VCaP (cell line): Measurements from ENCODE around the gene CAB39L.

Experiments used
- H3K27ac ChIP-seq: fragments of 450-650 bp; 2 replicates; pipeline ENCODE4 v1.5.1; 2017
- TF ChIP-seq, protein P1 (sequence below): fragments of 450-650 bp; conservative IDR thresholded peaks from 2 replicates; pipeline ENCODE4 v1.5.1; 2017; ENCODE audit warnings: mild to moderate bottlenecking, moderate library complexity

The CAB39L gene

DNA sequence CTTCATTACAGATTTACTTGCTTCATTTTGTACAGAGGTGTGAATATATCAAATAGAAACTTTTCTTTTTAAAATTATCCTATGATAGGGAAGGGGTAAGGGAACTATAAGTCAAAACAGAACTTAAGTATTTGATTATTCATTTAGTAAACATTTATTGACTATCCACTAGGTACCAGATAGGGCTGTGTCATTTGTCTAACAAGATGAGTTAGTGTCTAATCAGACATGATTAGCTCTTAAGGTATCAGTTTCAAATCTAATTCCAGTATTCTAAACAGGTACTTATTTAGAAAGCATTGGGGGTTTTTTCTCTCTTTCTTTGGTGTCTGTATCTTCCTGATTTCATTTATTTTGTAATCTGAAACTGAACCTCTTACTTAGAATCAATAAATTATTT lies 164.0 kb downstream of the CAB39L start:
- TF ChIP-seq, protein P1, sequence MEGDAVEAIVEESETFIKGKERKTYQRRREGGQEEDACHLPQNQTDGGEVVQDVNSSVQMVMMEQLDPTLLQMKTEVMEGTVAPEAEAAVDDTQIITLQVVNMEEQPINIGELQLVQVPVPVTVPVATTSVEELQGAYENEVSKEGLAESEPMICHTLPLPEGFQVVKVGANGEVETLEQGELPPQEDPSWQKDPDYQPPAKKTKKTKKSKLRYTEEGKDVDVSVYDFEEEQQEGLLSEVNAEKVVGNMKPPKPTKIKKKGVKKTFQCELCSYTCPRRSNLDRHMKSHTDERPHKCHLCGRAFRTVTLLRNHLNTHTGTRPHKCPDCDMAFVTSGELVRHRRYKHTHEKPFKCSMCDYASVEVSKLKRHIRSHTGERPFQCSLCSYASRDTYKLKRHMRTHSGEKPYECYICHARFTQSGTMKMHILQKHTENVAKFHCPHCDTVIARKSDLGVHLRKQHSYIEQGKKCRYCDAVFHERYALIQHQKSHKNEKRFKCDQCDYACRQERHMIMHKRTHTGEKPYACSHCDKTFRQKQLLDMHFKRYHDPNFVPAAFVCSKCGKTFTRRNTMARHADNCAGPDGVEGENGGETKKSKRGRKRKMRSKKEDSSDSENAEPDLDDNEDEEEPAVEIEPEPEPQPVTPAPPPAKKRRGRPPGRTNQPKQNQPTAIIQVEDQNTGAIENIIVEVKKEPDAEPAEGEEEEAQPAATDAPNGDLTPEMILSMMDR: no peak
- no peak overlapping the region for H3K27ac ChIP-seq

DNA sequence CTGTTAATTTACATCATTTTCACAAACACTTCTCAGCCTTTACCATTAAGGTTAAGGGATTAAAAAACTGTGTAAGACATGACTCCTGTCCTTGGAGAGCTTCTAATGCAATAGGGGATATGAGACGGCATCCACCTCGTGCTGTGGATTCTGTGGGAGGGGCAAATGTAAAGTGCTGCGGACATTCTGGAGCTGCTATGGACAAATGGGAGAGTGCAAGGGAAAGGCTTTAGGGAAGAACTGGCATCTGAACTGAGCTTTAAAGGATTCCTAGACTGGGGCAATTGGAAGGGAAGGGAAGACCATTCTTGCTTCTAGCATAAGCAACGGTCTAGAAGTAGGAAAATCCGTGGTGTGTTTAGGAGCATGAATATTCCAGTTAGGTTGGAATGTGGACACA lies 164.8 kb downstream of the CAB39L start:
- TF ChIP-seq, protein P1: no peak
- H3K27ac ChIP-seq: no peak overlapping the region

DNA sequence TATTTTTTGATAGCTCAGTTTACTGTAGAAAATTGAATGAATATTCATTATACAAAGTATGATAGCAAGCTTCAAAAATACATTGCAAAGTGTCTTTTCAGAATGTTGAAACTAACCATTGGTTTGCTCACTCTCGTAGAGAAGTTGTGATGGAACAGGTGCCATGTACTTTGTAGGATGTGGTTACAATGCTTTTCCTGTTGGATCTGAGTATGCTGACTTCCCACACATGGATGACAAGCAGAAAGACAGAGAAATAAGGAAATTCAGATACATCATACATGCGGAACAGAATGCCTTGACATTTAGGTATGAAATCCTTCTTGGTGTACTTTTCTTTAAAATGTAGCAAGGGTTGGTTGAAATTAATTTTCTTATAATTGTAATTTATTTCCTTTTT lies 165.7 kb downstream of the CAB39L start:
- no peak overlapping the region for H3K27ac ChIP-seq
- TF ChIP-seq, protein P1: no peak

DNA sequence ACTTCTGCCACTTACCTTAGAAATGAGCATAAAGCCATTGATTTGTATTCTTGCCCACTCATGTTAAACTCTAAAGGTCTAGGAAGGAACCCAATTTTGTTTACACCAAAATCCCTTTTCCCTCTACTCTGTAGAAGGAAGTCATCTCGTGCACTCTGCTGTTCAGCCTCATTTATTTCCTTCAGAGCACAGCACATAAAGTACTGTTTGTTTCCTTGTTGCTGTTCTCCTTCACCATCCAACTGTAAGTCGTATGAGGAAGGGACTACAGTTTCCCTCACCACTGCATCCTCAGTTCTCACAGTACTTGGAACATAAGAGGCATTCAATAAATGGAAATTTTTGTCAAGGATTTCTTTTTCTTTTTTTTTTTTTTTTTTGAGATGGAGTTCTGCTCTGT lies 171.6 kb downstream of the CAB39L start:
- TF ChIP-seq, protein P1: no peak
- H3K27ac ChIP-seq: no peak overlapping the region

DNA sequence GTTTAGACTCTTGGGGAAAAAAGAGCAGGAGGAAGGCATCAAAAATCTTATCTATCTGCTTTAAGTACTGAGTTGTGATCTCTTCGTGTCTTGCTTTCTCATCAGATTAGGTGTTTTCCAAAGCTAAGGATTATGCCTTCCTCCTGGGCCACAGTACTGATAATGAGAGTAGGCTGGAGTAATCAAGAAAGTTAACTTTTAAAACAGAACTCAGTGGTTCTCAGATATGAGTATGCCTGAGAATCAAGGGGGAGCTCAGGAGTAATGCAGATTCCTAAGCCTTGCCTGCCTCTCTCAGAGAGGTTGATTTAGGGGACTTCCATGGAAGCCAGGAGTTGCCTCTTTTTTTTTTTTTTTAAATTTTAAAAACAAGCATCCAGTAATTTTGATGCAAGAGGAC lies 172.6 kb downstream of the CAB39L start:
- H3K27ac ChIP-seq: no peak overlapping the region
- TF ChIP-seq, protein P1: no peak

DNA sequence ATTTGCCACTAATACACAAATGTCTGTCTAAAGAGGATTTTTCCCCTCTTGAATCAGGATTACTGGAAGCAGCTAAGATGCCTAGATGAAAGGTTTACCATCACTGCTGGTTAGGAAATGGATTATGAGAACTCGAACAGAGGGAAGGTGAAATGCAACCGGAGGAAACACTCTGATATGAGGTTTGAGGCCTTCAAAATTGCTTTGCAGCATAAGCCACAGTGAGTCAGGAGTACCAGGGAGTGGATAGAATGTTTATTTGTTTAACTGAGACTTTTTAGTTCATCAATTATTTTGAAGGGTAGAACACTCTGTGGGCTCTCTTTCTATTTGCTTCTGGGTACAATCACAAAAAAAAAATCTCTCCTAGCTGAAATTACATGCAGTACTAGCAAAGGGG lies 178.0 kb downstream of the CAB39L start:
- TF ChIP-seq, protein P1: no peak
- no peak overlapping the region for H3K27ac ChIP-seq

DNA sequence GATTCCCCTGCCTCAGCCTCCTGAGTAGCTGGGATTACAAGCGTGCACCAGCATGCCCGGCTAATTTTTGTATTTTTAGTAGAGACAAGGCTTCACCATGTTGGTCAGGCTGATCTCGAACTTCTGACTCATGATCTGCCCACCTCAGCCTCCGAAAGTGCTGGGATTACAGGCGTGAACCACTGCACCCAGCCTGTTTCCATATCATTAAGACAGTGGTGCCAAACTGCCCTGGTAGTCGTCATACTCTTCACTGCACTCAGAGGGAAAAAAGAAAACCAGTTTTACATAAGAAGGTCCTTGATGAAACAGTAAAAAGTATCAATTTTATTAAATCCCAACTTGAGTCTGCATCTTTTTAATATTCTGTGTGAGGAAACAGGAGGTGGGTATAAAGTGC lies 181.2 kb downstream of the CAB39L start:
- TF ChIP-seq, protein P1: no peak
- H3K27ac ChIP-seq: no peak overlapping the region

DNA sequence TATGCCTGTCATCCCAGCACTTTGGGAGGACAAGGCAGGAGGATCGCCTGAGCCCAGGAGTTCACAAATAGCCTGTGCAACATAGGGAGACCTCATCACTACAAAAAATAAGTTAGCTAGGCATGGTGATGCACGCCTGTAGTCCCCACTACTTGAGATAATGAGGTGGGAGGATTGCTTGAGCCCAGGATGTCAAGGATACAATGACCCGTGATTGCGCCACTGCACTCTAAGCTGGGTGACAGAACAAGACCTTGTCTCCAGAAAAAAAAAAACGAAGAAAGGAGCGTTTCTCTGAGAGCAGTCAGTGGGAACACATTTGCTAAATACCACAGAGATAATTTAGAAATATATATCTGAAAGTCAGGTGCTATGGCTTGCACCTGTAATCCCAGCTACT lies 184.3 kb downstream of the CAB39L start:
- TF ChIP-seq, protein P1: no peak
- H3K27ac ChIP-seq: no peak overlapping the region
